Pancreas (tissue), 10 donors: ENCODE data around the gene DOCK8. TPM values are rescaled to one million over a fixed set of nuclear protein-coding genes. Genes with fewer than 3 reads are reported as not detected.

Experiments
- ATAC-seq, 4 donors: fragments of 200-7000 bp; cut with Tn5 transposase; one replicate each; pipeline versions ENCODE4 v1.8.0 to v1.9.1; 2020; ENCODE audit warnings: mild to moderate bottlenecking in 4 of 4, moderate library complexity in 4 of 4
- DNase-seq, 6 donors: peaks; one replicate each; pipeline ENCODE4 v3.0.0-alpha.2; 2020
- FAIRE-seq: peaks from 2 replicates; lab custom pipeline; 2012; peaks lifted over from hg19 to GRCh38; lab: Jason Lieb, UNC
- H3K27ac ChIP-seq, 4 donors: fragments of 200-600 bp; sonication (generic); 1 replicate in 3 of 4; 2 replicates in 1 of 4; pipeline versions ENCODE4 v1.5.0 to v1.8.0; 2020
- H3K27me3 ChIP-seq, 4 donors: fragments of 200-600 bp; one replicate each; pipeline ENCODE4 v1.8.0; 2021
- H3K36me3 ChIP-seq, 3 donors: fragments of 200-600 bp; sonication (generic) in 1 of 3; one replicate each; pipeline versions ENCODE4 v1.5.0 to v1.8.0; 2020 to 2021
- H3K4me1 ChIP-seq, 3 donors: fragments of 200-600 bp; one replicate each; pipeline ENCODE4 v1.8.0; 2021
- H3K4me3 ChIP-seq, 4 donors: fragments of 200-600 bp; sonication (generic) in 2 of 4; one replicate each; pipeline versions ENCODE4 v1.5.0 to v1.8.0; 2020 to 2021
- H3K9me3 ChIP-seq, 4 donors: fragments of 200-600 bp; one replicate each; pipeline ENCODE4 v1.8.0; 2021
- WGBS, 2 donors: extraction: QIAGEN DNeasy Blood & Tissue Kit; methylation state at CpG; one replicate each; pipeline ENCODE4 v1.1.7; 2013; 5-methylcytosine and 5-hydroxymethylcytosine counted together
- intact Hi-C, 3 donors: fragments of 100-400 bp; cut with DNase I; formaldehyde crosslinking; loops; one replicate each; pipeline versions ENCODE4 v1.11.1 to v1.14.2; 2022
- polyA plus RNA-seq, 2 donors: library from polyadenylated mRNA; stranded (reverse); fragments of 200-250 nt; gene quantifications; one replicate each; pipeline ENCODE4 v1.2.3, GENCODE V29; 2013
- total RNA-seq, 6 donors: library from RNA; stranded (reverse); fragmentation: NEBNext Ultra II Directional in 4 of 6; extraction: Animal tissue kit (Norgen Biotek cat#: 25700) in 4 of 6; gene quantifications; one replicate each; pipeline versions ENCODE4 v1.2.1 to v1.2.4, GENCODE V29; 2021 to 2023
- TF ChIP-seq, protein P1 (sequence below), 4 donors: fragments of 200-600 bp; sonication (generic) in 3 of 4; IDR thresholded peaks; one replicate each; pipeline versions ENCODE4 v1.5.0 to v1.8.0; 2021; ENCODE audit warnings: antibody characterized with exemption in 4 of 4
- donor health status: healthy with polysubstance abuse.
- donor health status: DM: no; HTN: no; CAD: no; lungs with moderate emphysema.
- donor health status: DM: no; HTN: no; CAD: no.
- donor health status: control.
- donor health status: control.
- donor health status: Bipolar disorder and iron deficiency.
- donor health status: DM: yes; HTN: yes; CAD: no.
- donor health status: DM: no; HTN: no; CAD: no.
- donor health status: DM: no; HTN: no; CAD: no.
- donor health status: DM: yes; HTN: yes; CAD: no.

Gene DOCK8
- total and polyA plus RNA-seq, 8 donors, result 1.7 to 22.7 (median 6.0) TPM

DNA sequence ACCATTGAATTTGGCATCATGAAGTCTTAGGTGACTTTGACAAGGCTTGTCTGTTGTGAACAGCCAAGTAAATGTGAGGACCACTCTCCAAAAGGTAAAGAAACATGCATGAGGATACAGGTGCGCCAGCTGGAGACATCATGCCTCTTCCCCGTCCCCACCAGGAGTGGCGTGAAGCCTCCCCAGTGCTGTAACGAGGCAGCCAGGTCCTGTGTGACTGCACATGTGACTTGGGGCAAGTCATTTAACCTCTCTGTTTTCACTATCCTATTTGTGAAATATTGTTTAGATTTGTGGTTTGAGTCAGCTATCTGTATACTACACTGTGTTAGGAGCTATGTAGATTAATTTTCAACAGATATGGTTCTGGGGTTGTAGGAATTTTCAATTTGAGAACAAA, 65.0 kb downstream of the DOCK8 start:
- Histone ChIP-seq H3K36me3 (no peaks in the 10 kb centered on the region), H3K27me3 (no peaks in the 10 kb centered on the region), H3K27ac (no peak overlapping the region), H3K4me1 (no peaks in the 10 kb centered on the region), H3K9me3 (no peaks in the 10 kb centered on the region), H3K4me3 (no peak overlapping the region)
- 70 to 98% methylated on average over 4 of the region's 4 CpGs for WGBS, 2 donors
- ATAC-seq, result no peak
- no peak for FAIRE-seq
- no peak for DNase-seq
- TF ChIP-seq, protein P1, sequence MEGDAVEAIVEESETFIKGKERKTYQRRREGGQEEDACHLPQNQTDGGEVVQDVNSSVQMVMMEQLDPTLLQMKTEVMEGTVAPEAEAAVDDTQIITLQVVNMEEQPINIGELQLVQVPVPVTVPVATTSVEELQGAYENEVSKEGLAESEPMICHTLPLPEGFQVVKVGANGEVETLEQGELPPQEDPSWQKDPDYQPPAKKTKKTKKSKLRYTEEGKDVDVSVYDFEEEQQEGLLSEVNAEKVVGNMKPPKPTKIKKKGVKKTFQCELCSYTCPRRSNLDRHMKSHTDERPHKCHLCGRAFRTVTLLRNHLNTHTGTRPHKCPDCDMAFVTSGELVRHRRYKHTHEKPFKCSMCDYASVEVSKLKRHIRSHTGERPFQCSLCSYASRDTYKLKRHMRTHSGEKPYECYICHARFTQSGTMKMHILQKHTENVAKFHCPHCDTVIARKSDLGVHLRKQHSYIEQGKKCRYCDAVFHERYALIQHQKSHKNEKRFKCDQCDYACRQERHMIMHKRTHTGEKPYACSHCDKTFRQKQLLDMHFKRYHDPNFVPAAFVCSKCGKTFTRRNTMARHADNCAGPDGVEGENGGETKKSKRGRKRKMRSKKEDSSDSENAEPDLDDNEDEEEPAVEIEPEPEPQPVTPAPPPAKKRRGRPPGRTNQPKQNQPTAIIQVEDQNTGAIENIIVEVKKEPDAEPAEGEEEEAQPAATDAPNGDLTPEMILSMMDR (IDR thresholded peaks at IDR 0.05), result no peak
- intact Hi-C loops, result no loop called here

DNA sequence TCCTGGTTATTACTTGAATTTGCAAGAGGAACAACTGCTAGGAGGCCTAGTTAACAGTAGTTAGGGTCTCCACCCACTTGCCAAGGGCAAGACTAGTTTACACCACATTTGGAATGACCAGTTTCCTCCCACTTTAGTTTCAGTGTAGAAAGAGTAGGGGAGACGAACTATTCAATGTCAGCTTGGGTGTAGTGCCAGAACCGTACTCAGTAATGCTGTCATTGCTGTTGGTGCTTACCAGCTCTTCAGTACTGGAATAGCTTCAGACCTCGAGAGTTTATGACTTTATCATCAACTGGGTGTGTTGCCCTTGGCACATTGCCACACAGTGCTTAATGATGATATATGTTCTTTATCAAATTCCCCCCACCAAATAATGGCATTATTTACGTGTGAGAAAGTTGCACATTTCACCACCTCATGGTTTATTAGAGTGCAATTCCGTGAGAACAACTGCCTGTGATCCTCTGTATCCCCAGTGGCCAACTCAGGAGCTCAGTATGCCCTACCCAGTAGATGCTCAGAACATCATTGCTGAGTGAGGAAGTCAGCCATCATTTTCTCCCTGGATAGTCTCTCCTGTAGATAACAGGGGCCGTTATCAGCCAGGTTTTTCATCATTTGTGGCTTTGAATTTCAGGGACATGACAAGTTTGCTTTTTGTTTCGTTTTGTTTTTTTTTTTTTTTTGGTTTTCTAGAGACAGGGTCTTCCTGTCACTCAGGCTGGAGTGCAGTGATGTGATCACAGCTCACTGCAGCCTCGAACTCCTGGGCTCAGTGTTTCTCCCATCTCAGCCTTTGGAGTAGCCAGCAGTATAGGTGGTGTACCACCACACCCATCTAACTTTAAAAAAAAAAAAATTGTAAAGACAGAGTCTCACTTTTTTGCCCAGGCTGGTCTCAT, 67.3 kb downstream of the DOCK8 start:
- no peaks in the 10 kb centered on the region for H3K36me3 ChIP-seq
- no peak overlapping the region for H3K27ac ChIP-seq
- no peaks in the 10 kb centered on the region for H3K9me3 ChIP-seq
- FAIRE-seq, result no peak
- H3K4me1 ChIP-seq, result no peaks in the 10 kb centered on the region
- H3K4me3 ChIP-seq, result no peak overlapping the region
- no peaks in the 10 kb centered on the region for H3K27me3 ChIP-seq
- no peak for DNase-seq
- 54 to 61% methylated on average over 8 of the region's 8 CpGs for WGBS, 2 donors
- intact Hi-C loops, result no loop called here
- TF ChIP-seq, protein P1 (IDR thresholded peaks at IDR 0.05), result no peak
- no peak for ATAC-seq

DNA sequence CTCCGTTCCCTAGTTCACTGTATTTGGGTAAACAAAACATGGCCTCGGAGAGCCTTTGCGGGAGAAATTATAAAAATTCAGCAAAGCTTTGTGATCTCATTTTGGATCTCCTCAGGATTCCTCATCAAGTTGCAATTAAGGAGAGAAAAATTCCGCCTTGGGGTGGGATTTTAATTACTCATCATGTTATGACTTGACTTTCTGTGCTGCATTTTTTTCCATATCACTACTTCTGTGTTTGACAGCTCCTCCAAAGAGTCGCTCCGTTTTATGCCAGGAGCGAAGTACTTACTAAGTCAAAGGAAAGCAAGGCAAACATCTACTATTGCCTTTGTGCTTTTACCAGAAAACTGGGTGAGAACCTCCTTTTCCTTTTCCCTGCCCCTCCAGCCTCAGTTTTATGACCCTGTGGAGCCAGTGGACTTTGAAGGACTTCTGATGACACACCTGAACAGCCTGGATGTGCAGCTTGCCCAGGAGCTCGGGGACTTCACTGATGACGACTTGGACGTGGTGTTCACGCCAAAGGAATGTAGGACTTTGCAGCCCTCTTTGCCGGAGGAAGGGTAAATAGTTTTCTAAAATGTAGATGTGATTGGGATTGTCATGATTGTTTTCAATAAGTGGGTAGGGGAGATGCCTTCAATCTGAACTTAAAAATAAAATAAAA, 71.5 kb downstream of the DOCK8 start:
- DNase-seq (no peak), FAIRE-seq (no peak), ATAC-seq (no peak)
- intact Hi-C loops, result no loop called here
- H3K4me1 ChIP-seq, result no peaks in the 10 kb centered on the region
- no peaks in the 10 kb centered on the region for H3K9me3 ChIP-seq
- 90 to 91% methylated on average over 12 of the region's 12 CpGs for WGBS, 2 donors
- TF ChIP-seq, protein P1 (IDR thresholded peaks at IDR 0.05), result no peak
- no peaks in the 10 kb centered on the region for H3K27me3 ChIP-seq
- H3K4me3 ChIP-seq, result no peak overlapping the region
- H3K27ac ChIP-seq, result no peak overlapping the region
- no peaks in the 10 kb centered on the region for H3K36me3 ChIP-seq

DNA sequence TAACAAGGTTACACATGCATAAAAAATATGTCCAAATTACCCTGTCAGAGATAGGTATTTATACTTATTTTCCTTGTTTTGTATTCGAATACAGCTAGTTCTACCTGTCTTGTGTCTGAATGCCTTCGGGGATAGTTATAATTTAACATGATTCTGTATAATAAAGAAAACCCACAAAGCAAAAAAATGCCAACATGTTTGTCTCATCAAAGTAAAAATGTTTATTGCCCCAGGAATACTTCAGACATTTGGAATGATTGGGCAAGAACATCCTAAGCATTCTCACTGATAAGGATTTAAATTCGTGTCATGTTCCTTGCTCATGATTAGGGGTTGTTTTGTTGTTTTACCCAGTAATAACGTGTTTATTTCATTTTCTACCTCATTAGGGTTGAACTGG, 74.5 kb downstream of the DOCK8 start:
- TF ChIP-seq, protein P1 (IDR thresholded peaks at IDR 0.05), result no peak
- ATAC-seq, result no peak
- FAIRE-seq, result no peak

More for the DNA sequence above, 74.5 kb downstream of the DOCK8 start:
- H3K27ac ChIP-seq, result no peak overlapping the region
- no peak for DNase-seq
- no peaks in the 10 kb centered on the region for H3K9me3 ChIP-seq
- WGBS, 2 donors, result 54 to 64% methylated on average over 4 of the region's 4 CpGs
- H3K4me1 ChIP-seq, result no peaks in the 10 kb centered on the region
- intact Hi-C loops, result no loop called here
- H3K4me3 ChIP-seq, result no peak overlapping the region
- no peaks in the 10 kb centered on the region for H3K27me3 ChIP-seq
- no peaks in the 10 kb centered on the region for H3K36me3 ChIP-seq
